Measurements from ENCODE around the gene TMEM45A. TPM values are rescaled to one million over a fixed set of nuclear protein-coding genes. Genes with fewer than 3 reads are reported as not detected.
"Not testable (repeated sequence)": the region's sequence is repeated elsewhere in the genome, so short reads cannot be mapped to it uniquely, and the experiment has no call there.

TMEM45A gene
- total RNA-seq, 1 experiment from 2014 or later: 48.5 TPM

GRCh38 chr3:100532411-100532810, 40.0 kb downstream of the TMEM45A start:
- Histone ChIP-seq H3K4me3 (no peak overlapping the region), H3K36me3 (no peaks in the 10 kb centered on the region), H3K27ac (no peak overlapping the region), H3K27me3 (replicated peaks) (no peaks in the 10 kb centered on the region), H3K9me3 (replicated peaks) (no peaks in the 10 kb centered on the region), H3K4me1 (replicated peaks) (no peaks in the 10 kb centered on the region)
- no peak for DNase-seq (ENCODE audit: low read depth in 1 of 2, low spot score in 2 of 2)

- Histone ChIP-seq H3K9me3 (replicated peaks) (no peaks in the 10 kb centered on the region), H3K4me1 (replicated peaks) (no peaks in the 10 kb centered on the region), H3K36me3 (no peaks in the 10 kb centered on the region), H3K4me3 (no peak overlapping the region), H3K27me3 (replicated peaks) (no peaks in the 10 kb centered on the region), H3K27ac (no peak overlapping the region)
- DNase-seq (ENCODE audit: low read depth in 1 of 2, low spot score in 2 of 2): no peak
These were observed 40.8 kb downstream of the TMEM45A start for GRCh38 chr3:100533176-100533575.

- Histone ChIP-seq H3K36me3 (no peaks in the 10 kb centered on the region), H3K4me3 (no peak overlapping the region), H3K9me3 (replicated peaks) (no peaks in the 10 kb centered on the region), H3K4me1 (replicated peaks) (peaks cover 3% of the 10 kb centered on the region; the same call in 1 of the 2 replicates), H3K27ac (no peak overlapping the region), H3K27me3 (replicated peaks) (no peaks in the 10 kb centered on the region)
- DNase-seq (ENCODE audit: low read depth in 1 of 2, low spot score in 2 of 2): no peak
These were observed 43.2 kb downstream of the TMEM45A start for GRCh38 chr3:100535610-100535943.

- H3K4me3 ChIP-seq: no peak overlapping the region
- DNase-seq (ENCODE audit: low read depth in 1 of 2, low spot score in 2 of 2): no peak
- H3K9me3 ChIP-seq (replicated peaks): no peaks in the 10 kb centered on the region
These were observed 43.7 kb downstream of the TMEM45A start for GRCh38 chr3:100536093-100536492.

GRCh38 chr3:100537646-100538338, 45.4 kb downstream of the TMEM45A start:
- H3K27me3 ChIP-seq (replicated peaks): no peaks in the 10 kb centered on the region
- no peak overlapping the region for H3K4me3 ChIP-seq
- no peak for DNase-seq (ENCODE audit: low read depth in 1 of 2, low spot score in 2 of 2)
- H3K36me3 ChIP-seq: no peaks in the 10 kb centered on the region
- no peaks in the 10 kb centered on the region for H3K9me3 ChIP-seq (replicated peaks)
- no peak overlapping the region for H3K27ac ChIP-seq
- peaks cover 9% of the 10 kb centered on the region; the same call in 1 of the 2 replicates for H3K4me1 ChIP-seq (replicated peaks)

More at GRCh38 chr3:100536093-100536492, 43.7 kb downstream of the TMEM45A start:
- H3K36me3 ChIP-seq: no peaks in the 10 kb centered on the region
- H3K27ac ChIP-seq: no peak overlapping the region
- no peaks in the 10 kb centered on the region for H3K27me3 ChIP-seq (replicated peaks)
- H3K4me1 ChIP-seq (replicated peaks): peaks cover 9% of the 10 kb centered on the region; the same call in 1 of the 2 replicates

- no peak for DNase-seq (ENCODE audit: low read depth in 1 of 2, low spot score in 2 of 2)
- Histone ChIP-seq H3K4me3 (no peak overlapping the region), H3K4me1 (replicated peaks) (peaks cover 9% of the 10 kb centered on the region; the same call in 1 of the 2 replicates), H3K9me3 (replicated peaks) (no peaks in the 10 kb centered on the region), H3K27ac (no peak overlapping the region), H3K27me3 (replicated peaks) (no peaks in the 10 kb centered on the region), H3K36me3 (no peaks in the 10 kb centered on the region)
These were observed 45.9 kb downstream of the TMEM45A start for GRCh38 chr3:100538339-100538706.

- Histone ChIP-seq H3K9me3 (replicated peaks) (no peaks in the 10 kb centered on the region), H3K36me3 (no peaks in the 10 kb centered on the region), H3K27ac (no peak overlapping the region), H3K4me1 (replicated peaks) (peaks cover 9% of the 10 kb centered on the region; the same call in 1 of the 2 replicates), H3K27me3 (replicated peaks) (no peaks in the 10 kb centered on the region), H3K4me3 (no peak overlapping the region)
- DNase-seq (ENCODE audit: low read depth in 1 of 2, low spot score in 2 of 2): no peak
These were observed 48.4 kb downstream of the TMEM45A start for GRCh38 chr3:100540791-100541334.

GRCh38 chr3:100541428-100541827, 49.0 kb downstream of the TMEM45A start:
- not testable (repeated sequence) for H3K4me1 ChIP-seq (replicated peaks); H3K27me3 ChIP-seq (replicated peaks); DNase-seq (ENCODE audit: low read depth in 1 of 2, low spot score in 2 of 2); H3K4me3 ChIP-seq; H3K27ac ChIP-seq; H3K36me3 ChIP-seq; H3K9me3 ChIP-seq (replicated peaks)

GRCh38 chr3:100545371-100545770, 53.0 kb downstream of the TMEM45A start:
- Histone ChIP-seq H3K27ac (no peak overlapping the region), H3K4me1 (replicated peaks) (peaks cover 8% of the 10 kb centered on the region; the same call in 1 of the 2 replicates), H3K9me3 (replicated peaks) (no peaks in the 10 kb centered on the region), H3K27me3 (replicated peaks) (no peaks in the 10 kb centered on the region), H3K4me3 (no peak overlapping the region), H3K36me3 (no peaks in the 10 kb centered on the region)
- no peak for DNase-seq (ENCODE audit: low read depth in 1 of 2, low spot score in 2 of 2)

GRCh38 chr3:100546020-100546744, 53.8 kb downstream of the TMEM45A start:
- Histone ChIP-seq H3K4me3 (no peak overlapping the region), H3K4me1 (replicated peaks) (no peaks in the 10 kb centered on the region; the same call in 1 of the 2 replicates), H3K9me3 (replicated peaks) (no peaks in the 10 kb centered on the region), H3K36me3 (no peaks in the 10 kb centered on the region), H3K27me3 (replicated peaks) (no peaks in the 10 kb centered on the region), H3K27ac (no peak overlapping the region)
- no peak for DNase-seq (ENCODE audit: low read depth in 1 of 2, low spot score in 2 of 2)

- Histone ChIP-seq H3K4me1 (replicated peaks) (no peaks in the 10 kb centered on the region), H3K27me3 (replicated peaks) (no peaks in the 10 kb centered on the region), H3K27ac (no peak overlapping the region), H3K36me3 (no peaks in the 10 kb centered on the region), H3K4me3 (no peak overlapping the region), H3K9me3 (replicated peaks) (no peaks in the 10 kb centered on the region)
- no peak for DNase-seq (ENCODE audit: low read depth in 1 of 2, low spot score in 2 of 2)
These were observed 55.6 kb downstream of the TMEM45A start for GRCh38 chr3:100548053-100548452.

GRCh38 chr3:100553618-100554372, 61.4 kb downstream of the TMEM45A start:
- no peak for DNase-seq (ENCODE audit: low read depth in 1 of 2, low spot score in 2 of 2)

GRCh38 chr3:100554373-100554676, 61.9 kb downstream of the TMEM45A start:
- Histone ChIP-seq H3K27me3 (replicated peaks) (no peaks in the 10 kb centered on the region), H3K4me3 (no peak overlapping the region), H3K27ac (no peak overlapping the region), H3K4me1 (replicated peaks) (peaks cover 28% of the 10 kb centered on the region), H3K36me3 (no peaks in the 10 kb centered on the region), H3K9me3 (replicated peaks) (no peaks in the 10 kb centered on the region)
- DNase-seq (ENCODE audit: low read depth in 1 of 2, low spot score in 2 of 2): no peak

More at GRCh38 chr3:100553618-100554372, 61.4 kb downstream of the TMEM45A start:
- Histone ChIP-seq H3K36me3 (no peaks in the 10 kb centered on the region), H3K4me1 (replicated peaks) (peaks cover 24% of the 10 kb centered on the region), H3K4me3 (no peak overlapping the region), H3K27me3 (replicated peaks) (no peaks in the 10 kb centered on the region), H3K27ac (no peak overlapping the region), H3K9me3 (replicated peaks) (no peaks in the 10 kb centered on the region)
